DND-41 (cell line): ENCODE results near the gene VAV3.
A peak's percentile ranks its signal among the peaks of the same experiment; 100 is the strongest.

Experiments
- ATAC-seq: fragments of 200-7000 bp; cut with Tn5 transposase; 3 replicates; pipeline ENCODE4 v1.9.1; 2021; ENCODE audit warnings: low read depth; ENCODE audit not compliant: insufficient read depth
- DNase-seq: peaks from one replicate; pipeline ENCODE4 v3.0.0-alpha.2; 2020
- H2AFZ ChIP-seq: 2 replicates; pipeline ENCODE4 v1.6.0; 2012; ENCODE audit warnings: low read depth, low read length
- H3K27ac ChIP-seq: 2 replicates; pipeline ENCODE4 v1.5.1; 2012; ENCODE audit warnings: low read length, inconsistent platforms
- H3K27me3 ChIP-seq: fragments of 200-600 bp; sonication (generic); 2 replicates; pipeline ENCODE4 v1.6.0; 2012; ENCODE audit warnings: low read length, mild to moderate bottlenecking, inconsistent platforms; ENCODE audit not compliant: insufficient read depth, poor library complexity
- H3K36me3 ChIP-seq: 2 replicates; pipeline ENCODE4 v1.5.1; 2012; ENCODE audit warnings: low read length, inconsistent platforms; ENCODE audit not compliant: insufficient read depth
- H3K4me1 ChIP-seq: 2 replicates; pipeline ENCODE4 v1.5.1; 2012; ENCODE audit warnings: mild to moderate bottlenecking, low read length; ENCODE audit not compliant: insufficient read depth
- H3K4me2 ChIP-seq: 2 replicates; pipeline ENCODE4 v1.6.0; 2012; ENCODE audit warnings: mild to moderate bottlenecking, moderate library complexity, low read length, inconsistent platforms; ENCODE audit not compliant: insufficient read depth
- H3K4me3 ChIP-seq, 2 experiments: fragments of 200-600 bp in 1 of 2; shearing (Covaris generic) in 1 of 2; 2 replicates each; pipeline ENCODE4 v1.5.1; 2012 to 2016; ENCODE audit warnings: inconsistent platforms in 2 of 2, low read length in 2 of 2, mild to moderate bottlenecking in 2 of 2, low read depth in 1 of 2, moderate library complexity in 1 of 2
- H3K79me2 ChIP-seq: 2 replicates; pipeline ENCODE4 v1.6.0; 2012; ENCODE audit warnings: low read length, inconsistent platforms; ENCODE audit not compliant: insufficient read depth
- H3K9ac ChIP-seq: 2 replicates; pipeline ENCODE4 v1.6.0; 2012; ENCODE audit warnings: low read depth, mild to moderate bottlenecking, inconsistent platforms, low read length, moderate library complexity
- H3K9me3 ChIP-seq: 2 replicates; pipeline ENCODE4 v1.5.1; 2012; ENCODE audit warnings: low read length, moderate library complexity, mild to moderate bottlenecking, inconsistent platforms; ENCODE audit not compliant: insufficient read depth, severe bottlenecking
- H4K20me1 ChIP-seq: 2 replicates; pipeline ENCODE4 v1.6.0; 2012; ENCODE audit warnings: low read length; ENCODE audit not compliant: insufficient read depth
- CTCF ChIP-seq: IDR thresholded peaks from 2 replicates; pipeline ENCODE4 v1.5.1; 2012; ENCODE audit warnings: borderline replicate concordance, low read length, moderate library complexity, mild to moderate bottlenecking; ENCODE audit not compliant: poor library complexity, severe bottlenecking; ENCODE audit errors: extremely low read depth
- EZH2 ChIP-seq: IDR thresholded peaks from 3 replicates; pipeline ENCODE4 v1.6.1; 2012; ENCODE audit warnings: borderline replicate concordance, low read depth, mild to moderate bottlenecking, moderate library complexity, low read length, inconsistent platforms; ENCODE audit not compliant: severe bottlenecking

VAV3 gene

GRCh38 chr1:107664982-107665925 is 299.7 kb downstream of the VAV3 start:
- H3K9me3 ChIP-seq = no peaks in the 10 kb centered on the region
- ATAC-seq (no peak), DNase-seq (no peak)
- H3K4me2 ChIP-seq = no peak overlapping the region
- no peak overlapping the region for H3K4me3 ChIP-seq
- no peaks in the 10 kb centered on the region for H3K79me2 ChIP-seq
- no peak overlapping the region for H3K9ac ChIP-seq
- no peaks in the 10 kb centered on the region; the same call in 1 of the 2 replicates for H3K36me3 ChIP-seq
- H3K4me1 ChIP-seq = no peaks in the 10 kb centered on the region
- H3K27ac ChIP-seq = no peak overlapping the region
- H3K27me3 ChIP-seq = no peaks in the 10 kb centered on the region
- no peak overlapping the region for H2AFZ ChIP-seq
- H4K20me1 ChIP-seq = no peaks in the 10 kb centered on the region
- TF ChIP-seq CTCF (no peak), EZH2 (no peak)

GRCh38 chr1:107662971-107663370 is 302.0 kb downstream of the VAV3 start:
- DNase-seq (no peak), ATAC-seq (no peak)
- Histone ChIP-seq H3K4me1 (no peaks in the 10 kb centered on the region), H3K27me3 (no peaks in the 10 kb centered on the region), H3K27ac (no peak overlapping the region), H3K4me2 (no peak overlapping the region), H3K4me3 (no peak overlapping the region), H4K20me1 (no peaks in the 10 kb centered on the region), H3K36me3 (no peaks in the 10 kb centered on the region; the same call in 1 of the 2 replicates), H2AFZ (no peak overlapping the region), H3K9me3 (no peaks in the 10 kb centered on the region), H3K79me2 (no peaks in the 10 kb centered on the region), H3K9ac (no peak overlapping the region)
- TF ChIP-seq EZH2 (no peak), CTCF (no peak)

GRCh38 chr1:107661158-107661557 is 303.8 kb downstream of the VAV3 start:
- no peaks in the 10 kb centered on the region for H3K79me2 ChIP-seq
- ATAC-seq = 0 out of 3 replicates have a peak, but pooled peaks have one; percentile 22
- H3K36me3 ChIP-seq = no peaks in the 10 kb centered on the region; the same call in 1 of the 2 replicates

More at GRCh38 chr1:107661158-107661557, 303.8 kb downstream of the VAV3 start:
- TF ChIP-seq EZH2 (no peak), CTCF (no peak)
- H3K9me3 ChIP-seq = no peaks in the 10 kb centered on the region
- H3K9ac ChIP-seq = no peak overlapping the region
- no peaks in the 10 kb centered on the region for H3K4me1 ChIP-seq
- no peak overlapping the region for H2AFZ ChIP-seq
- H3K4me2 ChIP-seq = no peak overlapping the region
- H3K27ac ChIP-seq = no peak overlapping the region
- DNase-seq = no peak
- H3K4me3 ChIP-seq = no peak overlapping the region
- no peaks in the 10 kb centered on the region for H3K27me3 ChIP-seq
- no peaks in the 10 kb centered on the region for H4K20me1 ChIP-seq
